ENCODE measurements around the gene TBCK.

Gene TBCK

GRCh38 chr4:106090826-106091225, 225.2 kb downstream of the TBCK start:
- in situ Hi-C loops (cut with MboI; ENCODE audit: low pct_unique_long_range_greater_than_20kb, low sequenced_read_pairs, unreplicated experiment): no loop called here
- TF ChIP-seq CTCF (IDR thresholded peaks at IDR 0.05; ENCODE audit: extremely low read depth, insufficient read depth, missing control alignments): no peak
- no peak for DNase-seq (ENCODE audit: low spot score)

GRCh38 chr4:106083065-106083464, 232.9 kb downstream of the TBCK start:
- DNase-seq (ENCODE audit: low spot score): no peak
- in situ Hi-C loops (cut with MboI; ENCODE audit: low pct_unique_long_range_greater_than_20kb, low sequenced_read_pairs, unreplicated experiment): no loop called here
- no peak for TF ChIP-seq CTCF (IDR thresholded peaks at IDR 0.05; ENCODE audit: extremely low read depth, insufficient read depth, missing control alignments)

- in situ Hi-C loops (cut with MboI; ENCODE audit: low pct_unique_long_range_greater_than_20kb, low sequenced_read_pairs, unreplicated experiment): no loop called here
- DNase-seq (ENCODE audit: low spot score): no peak
- no peak for TF ChIP-seq CTCF (IDR thresholded peaks at IDR 0.05; ENCODE audit: extremely low read depth, insufficient read depth, missing control alignments)
Observed at GRCh38 chr4:106080376-106080775, 235.6 kb downstream of the TBCK start.

GRCh38 chr4:106079616-106080015, 236.4 kb downstream of the TBCK start:
- in situ Hi-C loops (cut with MboI; ENCODE audit: low pct_unique_long_range_greater_than_20kb, low sequenced_read_pairs, unreplicated experiment): no loop called here
- no peak for DNase-seq (ENCODE audit: low spot score)
- TF ChIP-seq CTCF (IDR thresholded peaks at IDR 0.05; ENCODE audit: extremely low read depth, insufficient read depth, missing control alignments): no peak

GRCh38 chr4:106065018-106065417, 251.0 kb downstream of the TBCK start:
- DNase-seq (ENCODE audit: low spot score): no peak
- in situ Hi-C loops (cut with MboI; ENCODE audit: low pct_unique_long_range_greater_than_20kb, low sequenced_read_pairs, unreplicated experiment): no loop called here

GRCh38 chr4:106063009-106063408, 253.0 kb downstream of the TBCK start:
- DNase-seq (ENCODE audit: low spot score): no peak
- TF ChIP-seq CTCF (IDR thresholded peaks at IDR 0.05; ENCODE audit: extremely low read depth, insufficient read depth, missing control alignments): no peak
- in situ Hi-C loops (cut with MboI; ENCODE audit: low pct_unique_long_range_greater_than_20kb, low sequenced_read_pairs, unreplicated experiment): no loop called here

More at GRCh38 chr4:106065018-106065417, 251.0 kb downstream of the TBCK start:
- no peak for TF ChIP-seq CTCF (IDR thresholded peaks at IDR 0.05; ENCODE audit: extremely low read depth, insufficient read depth, missing control alignments)

GRCh38 chr4:106062452-106062875, 253.5 kb downstream of the TBCK start:
- in situ Hi-C loops (cut with MboI; ENCODE audit: low pct_unique_long_range_greater_than_20kb, low sequenced_read_pairs, unreplicated experiment): no loop called here

More at GRCh38 chr4:106062452-106062875, 253.5 kb downstream of the TBCK start:
- DNase-seq (ENCODE audit: low spot score): no peak
- no peak for TF ChIP-seq CTCF (IDR thresholded peaks at IDR 0.05; ENCODE audit: extremely low read depth, insufficient read depth, missing control alignments)
